GM12875 (cell line): Measurements from ENCODE around the gene ROBO1.

Experiments used
- H3K4me3 ChIP-seq: one replicate; pipeline ENCODE4 v1.5.1; 2011; ENCODE audit warnings: low read depth, low read length, control low read depth
- CTCF ChIP-seq: IDR thresholded peaks from 2 replicates; pipeline ENCODE4 v1.5.1; 2011; ENCODE audit warnings: low read depth, mild to moderate bottlenecking, control low read depth, inconsistent platforms, low read length, moderate library complexity, borderline replicate concordance; ENCODE audit not compliant: insufficient read depth

The ROBO1 gene

GRCh38 chr3:79157191-79157590, 610.6 kb downstream of the ROBO1 start:
- no peak for TF ChIP-seq CTCF
- no peak overlapping the region for H3K4me3 ChIP-seq

GRCh38 chr3:79154865-79155264, 612.9 kb downstream of the ROBO1 start:
- no peak overlapping the region for H3K4me3 ChIP-seq
- TF ChIP-seq CTCF: no peak

- H3K4me3 ChIP-seq: no peak overlapping the region
- TF ChIP-seq CTCF: no peak
Observed at GRCh38 chr3:79148786-79149185, 619.0 kb downstream of the ROBO1 start.

- H3K4me3 ChIP-seq: no peak overlapping the region
- no peak for TF ChIP-seq CTCF
Observed at GRCh38 chr3:79146024-79146423, 621.8 kb downstream of the ROBO1 start.

GRCh38 chr3:79140708-79141107, 627.1 kb downstream of the ROBO1 start:
- no peak for TF ChIP-seq CTCF

GRCh38 chr3:79139395-79140068, 628.3 kb downstream of the ROBO1 start:
- no peak for TF ChIP-seq CTCF
- H3K4me3 ChIP-seq: no peak overlapping the region

More at GRCh38 chr3:79140708-79141107, 627.1 kb downstream of the ROBO1 start:
- no peak overlapping the region for H3K4me3 ChIP-seq

- no peak overlapping the region for H3K4me3 ChIP-seq
- no peak for TF ChIP-seq CTCF
Observed at GRCh38 chr3:79125313-79125984, 642.3 kb downstream of the ROBO1 start.
